Prostate gland (tissue), 1 donor: Measurements from ENCODE around the gene BMPR2.

Experiments
- POLR2A ChIP-seq: fragments of 450-650 bp; IDR thresholded peaks from one replicate; pipeline ENCODE4 v1.6.1; 2016; ENCODE audit warnings: antibody characterized with exemption, mild to moderate bottlenecking
- POLR2AphosphoS5 ChIP-seq: sonication (generic); formaldehyde crosslinking; IDR thresholded peaks from one replicate; pipeline ENCODE4 v1.6.1; 2017; ENCODE audit warnings: antibody characterized with exemption

DNA sequence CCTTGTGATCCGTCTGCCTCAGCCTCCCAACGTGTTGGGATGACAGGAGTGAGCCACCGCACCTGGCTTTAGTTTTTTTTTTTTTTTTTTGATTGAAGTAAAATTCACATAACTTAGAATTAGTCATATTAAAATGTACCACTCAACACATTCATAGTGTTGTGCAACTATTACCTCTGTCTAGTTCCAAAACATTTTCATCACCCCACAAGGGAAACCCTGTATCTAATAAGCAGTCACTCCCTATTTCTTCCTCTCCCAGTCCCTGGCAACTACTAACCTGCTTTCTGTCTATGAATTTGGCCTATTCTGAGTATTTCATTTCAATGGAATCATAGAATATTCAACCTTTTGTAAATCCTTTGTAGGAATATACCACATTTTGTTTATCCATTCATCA, 134.8 kb downstream of the BMPR2 start:
- TF ChIP-seq POLR2AphosphoS5 (no peak), POLR2A (no peak)
